OCI-LY7 (cell line): Measurements from ENCODE around the gene MCRIP2. TPM values are rescaled to one million over a fixed set of nuclear protein-coding genes. Genes with fewer than 3 reads are reported as not detected.

Experiments used
- BruUV-seq: library from RNA; stranded (reverse); fragments of 400-500 nt; replicated peaks from 2 replicates; lab custom pipeline; 2021; lab: Mats Ljungman, UMichigan
- CTCF ChIA-PET: fragments of 300-600 bp; sonication (Branson Sonifier 250); formaldehyde crosslinking; loops from one replicate; lab custom pipeline; 2022; ENCODE audit warnings: antibody characterized with exemption; ENCODE audit not compliant: unreplicated experiment; lab: Charles Lee
- POLR2A ChIA-PET: fragments of 300-600 bp; sonication (Branson Sonifier 250); formaldehyde crosslinking; loops from one replicate; lab custom pipeline; 2022; ENCODE audit warnings: antibody characterized with exemption; lab: Charles Lee
- DNase-seq: peaks from one replicate; pipeline ENCODE4 v3.0.0-alpha.2; 2015; ENCODE audit warnings: low spot score
- H2AFZ ChIP-seq: fragments of 200-600 bp; sonication (generic), shearing (Covaris generic); 2 replicates; pipeline ENCODE4 v1.6.1; 2014; ENCODE audit warnings: mild to moderate bottlenecking, antibody characterized with exemption, low read length, moderate library complexity
- H3K27ac ChIP-seq: fragments of 200-600 bp; sonication (generic); 2 replicates; pipeline ENCODE4 v1.5.1; 2014; ENCODE audit warnings: mixed run types, low read depth, mild to moderate bottlenecking, moderate library complexity, low read length, inconsistent platforms; ENCODE audit not compliant: poor library complexity, severe bottlenecking
- H3K36me3 ChIP-seq: fragments of 200-600 bp; sonication (generic); 2 replicates; pipeline ENCODE4 v1.6.1; 2014; ENCODE audit warnings: mild to moderate bottlenecking, antibody characterized with exemption, low read length, moderate library complexity, mixed read lengths; ENCODE audit not compliant: insufficient read depth
- H3K4me1 ChIP-seq: fragments of 200-600 bp; sonication (generic); 2 replicates; pipeline ENCODE4 v1.5.1; 2014; ENCODE audit warnings: mild to moderate bottlenecking, low read length; ENCODE audit not compliant: insufficient read depth, poor library complexity, severe bottlenecking
- H3K4me2 ChIP-seq: fragments of 200-600 bp; sonication (generic); 2 replicates; pipeline ENCODE4 v1.6.1; 2014; ENCODE audit warnings: mild to moderate bottlenecking, low read length
- H3K4me3 ChIP-seq: fragments of 200-600 bp; sonication (generic); 2 replicates; pipeline ENCODE4 v1.5.1; 2014; ENCODE audit warnings: mild to moderate bottlenecking, low read depth, low read length; ENCODE audit not compliant: poor library complexity, severe bottlenecking
- H3K79me2 ChIP-seq: fragments of 200-600 bp; sonication (generic); 2 replicates; pipeline ENCODE4 v1.6.1; 2016; ENCODE audit warnings: low read depth, mild to moderate bottlenecking, low read length, moderate library complexity, mixed read lengths; ENCODE audit not compliant: insufficient read depth
- H3K9me2 ChIP-seq: fragments of 200-600 bp; sonication (generic); 2 replicates; pipeline ENCODE4 v1.6.1; 2016; ENCODE audit warnings: mild to moderate bottlenecking, low read length, mixed read lengths; ENCODE audit not compliant: insufficient read depth
- H3K9me3 ChIP-seq: fragments of 200-600 bp; sonication (generic); 2 replicates; pipeline ENCODE4 v1.6.1; 2014; ENCODE audit warnings: mild to moderate bottlenecking, mixed run types, low read length, mixed read lengths
- H4K20me1 ChIP-seq: fragments of 200-600 bp; sonication (generic); 2 replicates; pipeline ENCODE4 v1.6.1; 2014; ENCODE audit warnings: mild to moderate bottlenecking, antibody characterized with exemption, low read length, moderate library complexity, mixed read lengths; ENCODE audit not compliant: insufficient read depth
- CTCF ChIP-seq: fragments of 200-600 bp; sonication (generic); conservative IDR thresholded peaks from 2 replicates; pipeline ENCODE4 v1.5.1; 2014; ENCODE audit warnings: mild to moderate bottlenecking, antibody characterized with exemption, low read length, moderate library complexity, mixed read lengths
- EZH2phosphoT487 ChIP-seq: fragments of 200-600 bp; sonication (generic); IDR thresholded peaks from 2 replicates; pipeline ENCODE4 v1.6.1; 2018; ENCODE audit warnings: low read depth, borderline replicate concordance, mild to moderate bottlenecking, mixed run types, antibody characterized with exemption, low read length, moderate library complexity, mixed read lengths
- intact Hi-C: fragments of 100-400 bp; cut with micrococcal nuclease; formaldehyde crosslinking; loops from one replicate; pipeline ENCODE4 v1.10.0; 2022; ENCODE audit not compliant: unreplicated experiment
- total RNA-seq, 2 experiments: library from RNA; depleted of rRNA in 1 of 2; stranded (reverse); fragments of >200 nt in 1 of 2; shearing (Covaris generic) in 1 of 2; gene quantifications; 2 replicates each; pipeline ENCODE4 v1.2.3, GENCODE V29; 2014 to 2022

MCRIP2 gene
- total RNA-seq, 2 experiments from 2014 or later = 62.8 to 64.1 TPM

GRCh38 chr16:634051-634670 lies 7.5 kb upstream of the MCRIP2 start:
- Histone ChIP-seq H2AFZ (no peak overlapping the region), H3K79me2 (peaks cover 8% of the 10 kb centered on the region; the same call in 1 of the 2 replicates), H3K4me3 (no peak overlapping the region), H3K9me3 (no peaks in the 10 kb centered on the region), H3K4me2 (no peak overlapping the region), H3K4me1 (peaks cover 27% of the 10 kb centered on the region), H4K20me1 (no peaks in the 10 kb centered on the region), H3K36me3 (peaks cover 8% of the 10 kb centered on the region; the same call in 1 of the 2 replicates), H3K9me2 (no peaks in the 10 kb centered on the region), H3K27ac (no peak overlapping the region)
- no peak for TF ChIP-seq EZH2phosphoT487
- TF ChIP-seq CTCF = no peak
- BruUV-seq = no TSS peak
- ChIA-PET CTCF (no interaction called here), POLR2A (no interaction called here)
- intact Hi-C loops = no loop called here
- no peak for DNase-seq

GRCh38 chr16:634996-635395 lies 6.6 kb upstream of the MCRIP2 start:
- no peak overlapping the region for H2AFZ ChIP-seq
- no peaks in the 10 kb centered on the region for H3K9me2 ChIP-seq
- ChIA-PET POLR2A (no interaction called here), CTCF (no interaction called here)
- peaks cover 8% of the 10 kb centered on the region; the same call in 1 of the 2 replicates for H3K79me2 ChIP-seq
- TF ChIP-seq EZH2phosphoT487 (no peak), CTCF (no peak)
- H3K4me2 ChIP-seq = peak overlapping the region; percentile 88
- no peak for DNase-seq
- intact Hi-C loops = no loop called here
- BruUV-seq = no TSS peak
- no peaks in the 10 kb centered on the region for H4K20me1 ChIP-seq
- no peak overlapping the region for H3K27ac ChIP-seq
- H3K9me3 ChIP-seq = no peaks in the 10 kb centered on the region
- peaks cover 8% of the 10 kb centered on the region; the same call in 1 of the 2 replicates for H3K36me3 ChIP-seq
- peaks cover 33% of the 10 kb centered on the region for H3K4me1 ChIP-seq
- H3K4me3 ChIP-seq = peak overlapping the region; percentile 87
